Measurements from ENCODE around the gene AOC1.

Gene AOC1

DNA sequence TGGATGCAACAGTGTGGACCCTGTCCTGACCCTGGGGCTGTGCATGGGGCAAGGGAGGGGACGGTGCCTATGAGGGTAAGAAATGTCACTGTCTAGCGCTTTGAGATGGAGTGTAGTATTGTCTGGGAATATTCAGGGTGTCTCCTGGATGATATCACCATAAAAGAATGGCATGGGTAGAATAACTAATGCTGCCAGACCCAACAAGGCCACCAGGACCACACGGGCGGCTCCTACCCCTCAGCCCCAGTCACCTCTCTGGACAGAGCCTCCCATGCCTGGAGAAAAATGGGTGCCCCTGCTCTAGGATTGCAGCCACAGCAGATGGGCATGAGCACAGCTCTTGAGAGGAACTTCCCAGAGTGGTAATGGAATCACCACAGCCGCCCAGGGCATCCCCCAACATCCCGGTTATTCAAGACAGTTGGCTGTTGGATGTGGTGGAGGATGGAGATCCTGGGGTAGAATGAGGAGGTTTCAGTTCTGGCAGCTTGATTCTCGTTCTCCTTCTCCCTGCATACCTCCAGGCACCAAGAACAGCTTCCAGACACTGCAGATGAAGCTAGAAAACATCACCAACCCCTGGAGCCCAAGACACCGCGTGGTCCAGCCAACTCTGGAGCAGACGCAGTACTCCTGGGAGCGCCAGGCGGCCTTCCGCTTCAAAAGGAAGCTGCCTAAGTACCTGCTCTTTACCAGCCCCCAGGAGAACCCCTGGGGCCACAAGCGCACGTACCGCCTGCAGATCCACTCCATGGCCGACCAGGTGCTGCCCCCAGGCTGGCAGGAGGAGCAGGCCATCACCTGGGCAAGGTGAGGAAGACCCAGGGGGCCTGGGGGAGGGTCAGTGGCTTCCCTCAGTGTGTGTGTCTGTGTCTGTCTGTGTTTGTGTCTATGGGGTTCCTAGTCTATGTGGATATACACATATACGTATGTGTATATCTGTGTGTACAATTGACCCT is 6.2 kb downstream of the AOC1 start:
- DNase-seq = no peak

DNA sequence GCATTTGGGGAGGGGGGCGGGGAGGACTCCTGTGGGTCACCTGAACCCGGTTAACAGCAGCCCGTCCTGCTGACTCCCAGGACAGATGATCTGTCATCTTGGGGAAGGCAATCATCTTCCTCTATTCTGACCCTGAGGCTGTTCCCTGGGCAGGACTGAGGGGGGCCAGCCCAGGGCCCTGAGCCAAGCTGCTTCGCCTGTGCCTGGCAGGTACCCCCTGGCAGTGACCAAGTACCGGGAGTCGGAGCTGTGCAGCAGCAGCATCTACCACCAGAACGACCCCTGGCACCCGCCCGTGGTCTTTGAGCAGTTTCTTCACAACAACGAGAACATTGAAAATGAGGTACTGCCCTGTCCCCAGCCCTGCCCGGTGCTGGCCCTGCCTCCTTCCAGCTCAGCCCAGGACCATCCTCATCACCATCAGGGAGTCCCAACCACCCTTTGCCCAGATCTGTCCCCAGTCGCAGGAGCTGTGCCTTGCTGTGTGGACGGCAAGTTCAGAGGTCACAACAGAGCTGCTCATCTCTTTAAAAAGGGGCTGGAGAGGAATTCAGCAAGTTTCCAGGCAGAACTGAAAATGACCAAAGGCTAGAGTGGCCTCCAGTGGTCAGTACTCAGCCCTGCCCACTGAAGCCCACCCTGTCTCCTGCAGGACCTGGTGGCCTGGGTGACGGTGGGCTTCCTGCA is 8.1 kb downstream of the AOC1 start:
- no peak for DNase-seq

DNA sequence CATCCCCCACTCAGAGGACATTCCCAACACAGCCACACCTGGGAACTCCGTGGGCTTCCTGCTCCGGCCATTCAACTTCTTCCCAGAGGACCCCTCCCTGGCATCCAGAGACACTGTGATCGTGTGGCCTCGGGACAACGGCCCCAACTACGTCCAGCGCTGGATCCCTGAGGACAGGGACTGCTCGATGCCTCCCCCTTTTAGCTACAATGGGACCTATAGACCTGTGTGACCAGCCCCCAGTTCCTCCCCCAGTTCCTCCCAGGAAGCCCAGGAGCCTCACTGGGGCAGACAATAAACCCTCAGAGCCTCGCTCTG is 8.6 kb downstream of the AOC1 start:
- no peak for DNase-seq

DNA sequence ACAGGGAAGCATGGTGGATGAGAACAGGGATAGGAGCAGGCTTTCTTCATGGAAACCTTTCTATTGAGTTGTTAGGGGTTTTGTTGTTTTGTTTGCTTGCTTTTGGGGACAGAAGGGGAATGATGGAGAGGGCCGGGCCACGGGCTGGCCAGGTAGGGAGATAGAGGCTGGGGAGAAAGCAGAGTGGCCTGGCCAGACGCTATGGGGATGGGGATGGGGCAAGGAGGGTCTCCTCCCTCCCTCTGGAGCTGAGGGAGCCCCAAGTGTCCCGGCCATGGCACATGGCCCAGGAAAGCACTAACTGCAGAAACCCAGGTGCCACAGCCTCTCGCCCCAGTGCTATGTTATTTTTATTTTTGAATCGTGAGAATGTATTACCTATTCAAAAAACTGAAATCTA is 10.0 kb downstream of the AOC1 start:
- DNase-seq = no peak

DNA sequence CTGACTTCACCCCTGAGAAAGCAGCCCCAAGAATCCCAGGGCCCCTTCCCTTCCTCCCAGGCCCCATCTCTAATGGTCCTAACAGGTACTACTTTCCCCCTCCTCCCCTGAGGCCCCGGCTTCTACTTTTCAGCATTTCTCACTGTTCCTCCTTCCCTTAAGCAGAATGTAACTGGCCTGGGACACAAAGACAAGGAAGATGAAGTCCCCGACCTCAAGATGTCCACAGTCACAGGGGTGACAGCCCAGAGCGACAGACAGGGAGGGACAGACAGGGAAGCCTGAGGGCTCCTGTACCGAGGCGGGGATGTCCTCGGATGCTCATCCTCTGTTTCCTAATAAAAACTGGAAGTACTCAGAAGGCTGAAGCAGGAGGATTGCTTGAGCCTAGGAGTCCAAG is 11.6 kb downstream of the AOC1 start:
- no peak for DNase-seq

DNA sequence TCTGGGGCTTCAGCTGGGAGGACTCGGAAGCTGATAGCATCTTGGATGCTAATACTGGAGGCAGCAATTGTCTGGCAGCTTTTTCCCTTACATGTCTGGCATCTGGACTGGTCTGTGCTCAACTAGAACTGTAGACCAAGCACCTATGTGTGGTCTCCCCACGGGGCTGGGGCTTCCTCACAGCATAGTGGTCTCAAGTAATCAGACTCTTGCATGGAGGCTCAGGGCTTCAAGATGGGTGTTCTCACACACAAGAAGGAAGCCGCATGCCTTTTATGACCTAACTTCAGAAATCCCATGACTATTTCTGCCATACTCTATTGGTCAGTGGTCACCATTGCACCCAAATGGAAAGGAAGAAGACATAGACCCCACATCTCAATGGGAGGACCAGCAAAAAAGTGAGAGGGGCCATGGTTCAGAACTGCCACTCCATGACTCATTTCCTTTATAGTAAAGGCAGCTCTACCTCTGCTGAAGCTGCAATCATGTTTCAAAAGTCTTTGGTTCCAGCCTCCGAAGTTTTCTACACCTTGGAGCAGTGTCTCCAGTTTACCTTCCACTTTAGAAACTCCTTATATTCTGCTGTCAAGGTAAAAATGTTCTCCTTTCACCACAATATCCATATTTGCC is 14.7 kb downstream of the AOC1 start:
- no peak for DNase-seq

DNA sequence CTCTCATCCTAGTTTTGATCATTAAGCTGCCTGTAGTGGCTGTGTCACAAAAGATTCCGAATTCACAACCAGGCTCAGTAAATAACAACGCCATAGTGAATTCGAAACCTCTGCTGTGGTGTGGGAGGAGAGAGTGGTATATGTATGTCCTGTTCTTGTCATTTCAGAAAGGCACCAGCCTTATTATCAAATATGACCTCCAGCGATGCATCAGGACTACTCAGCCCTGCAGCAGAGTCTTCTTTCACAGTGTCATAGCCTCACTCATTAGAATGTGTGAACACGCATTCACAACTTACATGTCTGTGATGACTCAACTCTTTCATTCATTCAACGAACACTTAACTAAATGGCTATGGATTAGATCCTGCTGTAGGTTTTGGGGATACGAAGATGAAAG is 15.3 kb downstream of the AOC1 start:
- no peak for DNase-seq

DNA sequence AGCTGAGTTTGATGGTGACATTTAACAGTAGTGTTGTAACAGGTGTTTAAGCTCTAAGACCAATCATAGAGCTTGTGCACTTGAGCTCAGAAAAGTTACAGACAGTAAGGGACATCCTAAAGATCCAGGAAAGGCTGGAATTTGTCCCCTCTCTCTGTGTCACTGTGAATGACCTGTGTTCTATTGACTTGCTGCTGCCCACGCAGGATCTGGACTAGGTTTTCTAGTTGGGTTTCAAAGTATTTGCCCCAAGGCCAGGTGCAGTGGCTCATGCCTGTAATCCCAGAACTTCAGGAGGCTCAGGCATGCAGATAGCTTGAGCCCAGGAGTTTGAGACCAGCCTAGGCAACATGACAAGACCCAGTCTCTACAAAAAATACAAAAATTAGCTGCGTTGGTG is 17.1 kb downstream of the AOC1 start:
- DNase-seq = no peak

DNA sequence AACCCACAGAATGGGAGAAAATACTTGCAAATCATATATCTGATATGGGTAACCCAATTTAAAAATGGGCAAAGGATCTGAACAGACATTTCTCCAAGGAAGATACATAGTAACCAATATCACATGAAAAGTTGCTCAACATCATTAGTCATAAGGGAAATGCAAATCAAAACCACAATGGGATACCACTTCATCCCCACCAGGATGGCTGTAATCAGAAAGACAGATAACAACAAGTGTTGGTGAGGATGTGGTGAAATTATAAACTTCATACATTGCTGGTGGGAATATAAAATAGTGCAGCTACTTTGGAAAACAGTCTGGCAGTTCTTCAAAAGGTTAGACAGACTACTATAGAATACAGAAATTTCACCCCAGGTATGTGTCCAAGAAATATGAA is 19.3 kb downstream of the AOC1 start:
- no peak for DNase-seq

DNA sequence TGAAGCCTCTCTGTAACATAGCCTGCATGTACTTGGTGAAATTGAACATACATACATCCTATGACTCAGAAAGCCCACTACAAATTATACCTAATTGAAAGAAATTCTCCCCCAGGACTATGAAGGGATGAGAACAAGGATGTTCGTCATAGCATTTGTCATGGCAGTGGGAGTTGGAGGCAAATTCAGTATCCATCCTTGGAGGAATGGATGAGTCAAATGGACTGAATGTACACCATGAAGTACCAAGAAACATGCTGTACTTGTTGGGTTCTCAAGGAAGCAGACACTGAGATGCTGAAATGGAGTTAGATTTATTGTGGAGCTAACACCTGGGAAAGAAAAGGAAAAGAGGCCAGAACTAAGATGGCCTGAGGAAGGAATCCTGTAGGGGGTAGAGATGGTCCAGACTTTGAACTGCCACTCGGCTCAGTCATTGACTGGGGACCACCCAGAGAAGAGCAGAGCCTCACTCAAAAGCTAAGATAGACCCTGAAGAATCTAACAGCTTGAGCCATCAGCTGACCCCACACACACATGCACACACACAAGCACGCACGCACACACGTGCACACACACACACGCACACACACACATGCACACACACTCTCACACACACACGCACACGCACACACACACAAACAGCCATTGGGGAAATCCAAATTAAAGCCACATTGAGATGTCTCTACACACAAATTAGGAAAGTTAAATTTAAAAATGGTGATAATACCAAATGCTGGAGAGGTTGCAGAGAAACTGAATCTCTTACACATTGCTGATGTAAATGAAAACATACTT is 22.3 kb downstream of the AOC1 start:
- no peak for DNase-seq

DNA sequence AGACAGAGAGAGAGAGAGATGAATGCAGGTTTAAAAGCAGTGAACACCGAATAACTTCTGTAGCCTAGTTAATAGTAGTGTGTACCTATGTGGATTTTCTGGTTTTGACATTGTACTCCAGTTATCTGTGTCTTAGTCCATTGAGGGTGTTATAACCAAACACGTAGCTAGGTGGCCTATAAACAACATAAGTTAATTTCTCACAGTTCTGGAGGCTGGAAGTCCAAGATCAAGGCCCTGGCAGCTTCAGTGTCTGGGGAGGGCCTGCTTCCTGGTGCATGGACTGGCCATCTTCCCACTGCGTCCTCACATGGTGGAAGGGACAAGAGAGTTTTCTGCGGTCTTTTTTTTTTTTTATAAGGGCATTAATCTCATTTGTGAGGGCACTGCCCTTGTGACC is 23.5 kb downstream of the AOC1 start:
- DNase-seq = no peak

DNA sequence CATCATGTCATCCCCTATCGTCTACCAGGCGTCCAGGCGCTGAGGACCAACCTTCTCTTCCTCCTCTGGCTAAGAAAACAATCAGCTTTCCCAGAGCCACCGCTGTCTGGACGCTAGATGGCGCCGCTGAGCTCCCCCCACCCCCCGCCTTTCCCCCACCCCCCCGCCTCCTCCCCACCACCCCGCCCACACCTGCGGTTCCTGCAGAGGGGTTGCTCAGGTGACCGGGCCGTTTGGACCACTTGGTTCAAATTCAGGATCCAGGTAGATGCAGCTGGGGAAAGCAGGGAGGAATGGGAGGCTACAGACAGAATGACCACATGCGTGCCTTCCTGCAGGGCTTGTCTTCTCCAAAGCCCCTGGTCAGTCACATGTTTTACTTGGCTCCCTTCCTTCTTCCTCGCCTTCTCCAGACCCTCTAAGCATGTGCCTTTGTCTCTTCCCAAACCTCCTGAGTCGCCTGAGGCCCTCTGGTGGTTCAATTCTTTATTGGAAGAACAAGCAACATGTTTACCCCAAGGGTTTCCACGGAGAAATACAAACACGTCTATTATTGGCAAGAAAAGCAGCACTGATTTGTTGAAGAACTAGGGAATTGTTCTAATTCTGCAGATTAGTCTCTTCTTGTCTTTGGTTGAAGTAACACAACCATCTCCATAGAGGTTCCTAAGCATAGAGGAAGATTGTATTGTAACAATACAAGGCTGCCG is 24.7 kb downstream of the AOC1 start:
- peak; percentile 49 for DNase-seq

DNA sequence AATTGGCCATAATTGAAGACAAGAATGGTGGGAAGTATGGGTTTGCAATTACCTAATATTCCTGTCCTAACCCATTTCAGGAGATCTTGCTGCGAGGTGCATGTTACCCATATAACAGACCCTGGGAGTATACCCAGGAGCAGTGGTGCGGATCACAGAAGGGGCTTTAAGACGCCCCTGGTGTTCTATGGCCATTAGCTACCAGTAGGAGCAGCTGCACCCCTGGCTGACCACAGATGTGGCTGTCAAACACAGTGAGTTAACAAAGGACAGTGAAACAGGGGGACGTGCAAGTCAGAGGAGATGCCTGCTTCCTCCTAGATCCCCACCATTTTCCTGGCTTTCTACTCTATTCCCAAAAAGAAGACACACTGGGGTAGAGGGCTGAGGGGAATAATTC is 25.2 kb downstream of the AOC1 start:
- no peak for DNase-seq

DNA sequence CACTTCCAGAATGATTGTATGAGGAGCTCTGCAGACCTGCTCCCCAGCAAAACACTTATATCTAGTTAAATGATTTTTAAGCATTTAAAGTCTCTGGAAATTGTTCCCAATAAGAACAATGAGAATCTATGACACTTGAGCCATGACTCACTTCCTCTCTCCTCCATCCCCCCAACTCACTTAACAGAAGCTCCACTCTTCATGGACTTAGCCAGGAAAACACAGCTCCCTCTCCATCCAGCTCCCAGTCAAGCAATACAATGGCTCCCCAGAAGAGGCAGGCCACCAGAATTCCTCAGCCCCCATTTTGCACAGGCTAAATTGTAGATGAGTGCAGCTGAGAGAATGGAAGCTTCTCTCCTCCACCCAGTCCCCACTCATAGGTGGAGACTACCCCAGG is 27.0 kb downstream of the AOC1 start:
- DNase-seq = no peak

DNA sequence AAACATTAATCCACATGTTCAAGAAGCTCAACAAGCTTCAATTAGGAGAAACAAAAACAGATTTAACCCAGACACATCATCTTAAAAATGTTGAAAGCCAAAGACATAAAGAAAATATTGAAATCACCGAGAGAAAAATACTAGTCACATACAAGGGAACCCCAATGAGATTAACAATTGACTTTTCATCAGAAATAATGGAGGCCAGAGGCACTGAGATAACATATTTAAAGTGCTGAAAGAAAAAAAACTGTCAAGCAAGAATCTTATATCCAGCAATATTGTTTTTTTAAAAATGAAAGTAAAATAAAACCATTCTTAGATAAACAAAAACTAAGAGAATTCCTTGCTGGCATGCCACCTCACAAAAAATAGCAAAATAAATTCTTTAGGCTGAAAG is 28.9 kb downstream of the AOC1 start:
- no peak for DNase-seq

DNA sequence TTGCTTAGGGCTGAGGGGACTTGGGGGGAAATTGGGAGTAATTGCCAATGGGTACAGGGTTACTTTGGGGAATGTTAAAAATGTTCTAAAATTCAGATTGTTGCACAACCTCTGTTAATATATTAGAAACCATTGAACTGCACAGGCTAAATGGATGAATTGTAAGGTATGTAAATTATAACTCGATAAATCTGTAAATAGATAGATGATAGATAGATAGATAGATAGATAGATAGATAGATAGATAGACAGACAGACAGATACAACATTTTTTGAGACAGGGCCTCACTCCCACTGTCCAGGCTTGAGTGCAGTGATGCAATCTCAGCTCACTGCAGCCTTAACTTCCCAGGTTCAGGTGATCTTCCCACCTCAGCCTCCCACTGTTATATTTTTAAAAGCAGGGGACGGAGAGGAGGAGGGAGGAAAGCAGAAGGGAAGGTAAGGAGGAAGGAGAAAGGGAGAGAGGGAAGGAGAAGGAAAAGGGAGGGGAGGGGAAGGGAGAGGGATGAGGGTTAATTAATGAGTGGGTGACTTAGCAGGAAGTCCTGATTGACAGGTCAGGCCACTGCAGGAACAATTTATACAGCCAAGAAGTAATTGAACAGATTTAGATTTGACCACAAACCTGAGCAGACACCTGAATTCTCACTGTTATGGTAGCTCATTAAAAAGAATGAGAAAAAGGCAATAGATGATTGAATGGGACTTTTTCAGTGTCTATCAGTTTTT is 38.7 kb downstream of the AOC1 start:
- no peak for DNase-seq

DNA sequence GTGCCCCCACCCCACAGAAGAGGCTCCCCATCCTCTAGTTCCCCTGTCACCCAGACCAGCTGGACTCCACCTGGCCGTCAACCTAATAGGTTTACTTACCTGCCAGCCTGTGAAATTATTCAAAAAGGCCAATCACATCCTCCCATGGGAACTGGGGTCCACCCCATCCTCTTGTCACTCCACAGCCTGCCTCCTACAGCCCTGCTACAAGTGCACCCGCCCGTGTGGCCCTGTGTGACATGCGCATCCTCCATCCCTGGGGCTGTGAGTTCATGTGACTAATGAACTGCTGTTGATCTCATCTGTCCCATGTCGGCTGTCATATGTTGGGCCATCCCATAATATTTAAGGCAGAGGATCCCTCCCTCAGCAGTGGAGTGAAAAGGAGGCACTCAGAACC is 39.4 kb downstream of the AOC1 start:
- DNase-seq = no peak

DNA sequence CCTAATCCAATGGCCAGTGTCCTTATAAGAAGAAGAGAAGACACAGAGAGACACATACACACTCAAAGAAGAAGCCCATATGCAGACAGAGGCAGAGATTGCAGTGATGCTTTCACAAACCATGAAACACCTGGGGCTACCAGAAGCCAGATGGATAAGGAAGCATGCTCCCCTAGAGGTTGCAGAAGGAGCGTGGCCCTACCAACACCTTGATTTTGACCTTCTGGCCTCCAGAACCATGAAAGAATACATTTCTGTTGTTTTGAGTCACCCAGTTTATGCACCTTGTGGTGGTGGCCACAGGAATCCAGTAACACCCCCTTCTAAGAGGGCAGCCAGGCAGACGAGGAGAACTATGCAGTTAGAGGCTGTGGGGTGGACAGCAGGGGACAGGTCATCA is 43.5 kb downstream of the AOC1 start:
- DNase-seq = no peak

DNA sequence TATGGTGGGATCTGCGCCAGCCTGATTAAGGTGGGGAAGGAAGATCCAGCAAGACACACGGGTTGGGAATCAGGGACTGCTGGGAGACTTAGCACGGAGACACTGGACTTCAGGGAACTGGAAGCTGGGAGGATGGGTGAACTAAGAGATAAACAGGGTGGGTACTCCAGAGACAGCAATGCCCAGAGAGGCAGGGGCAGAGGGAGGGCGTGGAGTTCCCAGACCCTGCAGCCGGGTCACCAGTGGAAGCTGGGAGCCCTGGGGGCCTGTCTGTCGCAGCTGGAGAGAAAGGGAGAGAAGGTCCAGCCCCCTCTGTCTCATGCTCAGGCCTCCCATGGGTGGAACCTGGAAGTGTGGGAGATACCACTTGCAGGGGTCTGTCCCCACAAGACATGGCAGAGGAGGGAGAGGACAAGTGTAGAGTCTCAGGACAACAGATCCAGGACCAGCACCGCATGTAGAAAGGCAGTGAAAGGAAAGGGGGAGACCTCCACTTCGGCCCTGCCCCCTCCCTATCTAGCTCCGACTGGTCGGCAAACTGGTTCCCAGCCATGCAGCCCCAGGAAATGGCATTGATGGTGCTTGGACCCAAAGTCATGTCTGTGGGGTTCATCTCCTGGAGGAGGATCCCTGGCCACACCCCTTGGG is 44.4 kb downstream of the AOC1 start:
- DNase-seq = no peak

DNA sequence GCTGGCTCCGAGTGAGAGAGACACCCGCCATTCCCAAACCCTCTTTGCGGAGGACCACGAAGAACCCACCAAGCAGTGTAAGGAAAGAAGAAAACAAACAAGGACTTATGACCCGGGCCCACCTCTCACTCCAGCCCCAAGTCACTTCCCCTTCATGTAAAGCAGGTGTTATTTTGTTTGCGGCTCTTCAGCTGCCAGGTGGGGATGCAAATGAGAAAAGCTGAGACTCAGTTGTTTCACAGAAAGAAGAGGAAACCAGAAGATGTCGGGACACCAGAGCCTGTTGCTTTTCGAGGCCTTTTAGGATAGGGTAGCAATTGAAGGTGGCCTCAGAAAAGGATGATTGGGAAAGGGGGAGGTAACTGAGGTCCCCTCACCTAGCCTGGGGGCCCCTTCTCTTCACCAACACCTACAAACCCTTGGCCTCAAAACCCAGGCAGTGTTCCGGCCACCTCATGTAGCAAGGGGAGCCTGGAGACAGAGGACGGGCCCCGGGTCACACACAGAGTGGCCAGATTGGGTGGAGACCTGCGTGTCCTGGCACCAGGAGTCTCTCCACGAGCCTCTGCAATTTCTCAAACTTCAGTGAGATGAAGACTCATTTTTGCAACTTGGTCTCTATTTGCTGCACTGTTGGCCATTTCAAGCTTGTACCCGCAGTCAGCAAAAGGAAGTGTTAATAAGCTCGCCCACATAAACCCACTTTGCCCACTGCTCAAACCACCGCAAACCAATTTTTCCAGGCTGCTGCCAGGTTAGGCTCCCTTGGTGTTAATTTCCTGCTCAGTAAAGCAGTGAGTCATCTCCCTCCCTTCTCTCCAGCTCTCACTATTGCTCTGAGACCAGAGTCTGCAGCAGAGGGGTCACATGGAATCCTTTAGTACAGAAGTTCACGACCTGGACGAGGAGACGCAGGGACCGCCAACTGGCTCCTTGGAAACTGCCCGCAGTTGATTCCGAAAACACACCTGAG is 45.5 kb downstream of the AOC1 start:
- peak; percentile 14 for DNase-seq
